Measurements from ENCODE around the gene AHDC1.

The AHDC1 gene

GRCh38 chr1:27603681-27604578 is at the start of gene AHDC1:
Gene AHDC1 (minus strand): TSS chr1:27604144. CDS start chr1:27552115, 52,029 bp downstream.
- DNase-seq (ENCODE audit: low read depth) = peak; percentile 80
- no peak for TF ChIP-seq CTCF (conservative IDR thresholded peaks at IDR 0.05; ENCODE audit: control insufficient read depth, insufficient read depth, low read depth, low read length)
- H3K4me3 ChIP-seq (ENCODE audit: control insufficient read depth, low read depth, low read length) = peak within 1 kb of the TSS; percentile 89

- TF ChIP-seq CTCF (conservative IDR thresholded peaks at IDR 0.05; ENCODE audit: control insufficient read depth, insufficient read depth, low read depth, low read length) = no peak
- H3K4me3 ChIP-seq (ENCODE audit: control insufficient read depth, low read depth, low read length) = no peak overlapping the region
- peak; percentile 42 for DNase-seq (ENCODE audit: low read depth)
Observed at GRCh38 chr1:27652111-27652864, 48.3 kb upstream of the AHDC1 start.

GRCh38 chr1:27650539-27651175 is 46.7 kb upstream of the AHDC1 start:
- TF ChIP-seq CTCF (conservative IDR thresholded peaks at IDR 0.05; ENCODE audit: control insufficient read depth, insufficient read depth, low read depth, low read length) = no peak
- peak; percentile 86 for DNase-seq (ENCODE audit: low read depth)
- H3K4me3 ChIP-seq (ENCODE audit: control insufficient read depth, low read depth, low read length) = no peak overlapping the region

- peak; percentile 31 for DNase-seq (ENCODE audit: low read depth)
- no peak overlapping the region for H3K4me3 ChIP-seq (ENCODE audit: control insufficient read depth, low read depth, low read length)
- no peak for TF ChIP-seq CTCF (conservative IDR thresholded peaks at IDR 0.05; ENCODE audit: control insufficient read depth, insufficient read depth, low read depth, low read length)
Observed at GRCh38 chr1:27650171-27650538, 46.2 kb upstream of the AHDC1 start.

- H3K4me3 ChIP-seq (ENCODE audit: control insufficient read depth, low read depth, low read length) = no peak overlapping the region
- DNase-seq (ENCODE audit: low read depth) = no peak
- TF ChIP-seq CTCF (conservative IDR thresholded peaks at IDR 0.05; ENCODE audit: control insufficient read depth, insufficient read depth, low read depth, low read length) = no peak
Observed at GRCh38 chr1:27649306-27649635, 45.3 kb upstream of the AHDC1 start.

- TF ChIP-seq CTCF (conservative IDR thresholded peaks at IDR 0.05; ENCODE audit: control insufficient read depth, insufficient read depth, low read depth, low read length) = no peak
- no peak overlapping the region for H3K4me3 ChIP-seq (ENCODE audit: control insufficient read depth, low read depth, low read length)
- DNase-seq (ENCODE audit: low read depth) = no peak
Observed at GRCh38 chr1:27648602-27649305, 44.8 kb upstream of the AHDC1 start.
